ENCODE data around the gene ERRFI1.

- TF ChIP-seq EZH2 (IDR thresholded peaks at IDR 0.05; ENCODE audit: insufficient read depth, poor library complexity, severe bottlenecking), result no peak
- no peak for TF ChIP-seq EZH2phosphoT487 (IDR thresholded peaks at IDR 0.05; ENCODE audit: insufficient read depth, low read depth)
These were observed 44.3 kb upstream of the ERRFI1 start for GRCh38 chr1:8070381-8070811.
